Memory B cell (primary cell): Measurements from ENCODE around the gene MYOCD.

Experiments used
- ATAC-seq: fragments of 150-1000 bp; cut with Tn5 transposase; 2 replicates; pipeline ENCODE4 v1.10.0; 2021; ENCODE audit warnings: low read depth, mild to moderate bottlenecking, moderate library complexity
- DNase-seq, 2 donors: peaks; one replicate each; pipeline ENCODE4 v3.0.0; 2022; ENCODE audit warnings: low spot score in 2 of 2
- H3K27ac Mint-ChIP-seq: one replicate; pipeline ENCODE4 v1.8.0; 2022; ENCODE audit warnings: mild to moderate bottlenecking, moderate library complexity, mixed read lengths
- H3K27me3 Mint-ChIP-seq: one replicate; pipeline ENCODE4 v1.8.0; 2022; ENCODE audit warnings: mixed read lengths
- H3K36me3 Mint-ChIP-seq: one replicate; pipeline ENCODE4 v1.8.0; 2022; ENCODE audit warnings: mild to moderate bottlenecking, mixed read lengths
- H3K4me1 Mint-ChIP-seq: one replicate; pipeline ENCODE4 v1.8.0; 2022; ENCODE audit warnings: mixed read lengths
- H3K4me3 Mint-ChIP-seq: one replicate; pipeline ENCODE4 v1.8.0; 2022; ENCODE audit warnings: mild to moderate bottlenecking, moderate library complexity, mixed read lengths
- H3K9me3 Mint-ChIP-seq: one replicate; pipeline ENCODE4 v1.8.0; 2022; ENCODE audit warnings: mixed read lengths

The MYOCD gene

GRCh38 chr17:12789075-12789480, 123.4 kb downstream of the MYOCD start:
- ATAC-seq (peak; percentile 78), DNase-seq (no peak)
- H3K4me1 Mint-ChIP-seq = peaks cover 9% of the 10 kb centered on the region
- peaks cover 15% of the 10 kb centered on the region for H3K27me3 Mint-ChIP-seq
- no peaks in the 10 kb centered on the region for H3K36me3 Mint-ChIP-seq
- no peaks in the 10 kb centered on the region for H3K9me3 Mint-ChIP-seq
- H3K27ac Mint-ChIP-seq = no peak overlapping the region
- H3K4me3 Mint-ChIP-seq = peak overlapping the region; percentile 80

GRCh38 chr17:12789481-12790248, 124.0 kb downstream of the MYOCD start, which contains the start of gene ARHGAP44:
Gene ARHGAP44, plus strand, starts transcription at chr17:12789498. Its CDS starts 341 bp downstream, at chr17:12789839.
- DNase-seq (peak; percentile 35 to 55), ATAC-seq (peak; percentile 85)
- H3K4me1 Mint-ChIP-seq = peaks cover 9% of the 10 kb centered on the region
- H3K27me3 Mint-ChIP-seq = peaks cover 15% of the 10 kb centered on the region
- peak within 1 kb of the TSS; percentile 95 for H3K4me3 Mint-ChIP-seq
- H3K27ac Mint-ChIP-seq = no peak within 1 kb of the TSS
- H3K9me3 Mint-ChIP-seq = no peaks in the 10 kb centered on the region
- no peaks in the 10 kb centered on the region for H3K36me3 Mint-ChIP-seq

GRCh38 chr17:12790249-12791106, 124.8 kb downstream of the MYOCD start:
- peaks cover 14% of the 10 kb centered on the region for H3K27me3 Mint-ChIP-seq
- H3K4me1 Mint-ChIP-seq = peaks cover 9% of the 10 kb centered on the region
- DNase-seq (no peak), ATAC-seq (no peak)
- no peaks in the 10 kb centered on the region for H3K36me3 Mint-ChIP-seq
- peak overlapping the region; percentile 95 for H3K4me3 Mint-ChIP-seq
- H3K27ac Mint-ChIP-seq = no peak overlapping the region
- no peaks in the 10 kb centered on the region for H3K9me3 Mint-ChIP-seq

GRCh38 chr17:12794919-12795532, 129.3 kb downstream of the MYOCD start:
- Mint-ChIP-seq H3K27me3 (peaks cover 3% of the 10 kb centered on the region), H3K9me3 (peaks cover 8% of the 10 kb centered on the region), H3K27ac (no peak overlapping the region), H3K4me1 (peaks cover 7% of the 10 kb centered on the region), H3K4me3 (no peak overlapping the region), H3K36me3 (peaks cover 2% of the 10 kb centered on the region)
- DNase-seq (no peak), ATAC-seq (no peak)

GRCh38 chr17:12800855-12801365, 135.2 kb downstream of the MYOCD start:
- DNase-seq (no peak), ATAC-seq (no peak)
- Mint-ChIP-seq H3K4me3 (no peak overlapping the region), H3K4me1 (no peaks in the 10 kb centered on the region), H3K27ac (no peak overlapping the region), H3K27me3 (peaks cover 3% of the 10 kb centered on the region), H3K36me3 (peaks cover 2% of the 10 kb centered on the region), H3K9me3 (peaks cover 8% of the 10 kb centered on the region)

- peaks cover 10% of the 10 kb centered on the region for H3K9me3 Mint-ChIP-seq
- no peak overlapping the region for H3K4me3 Mint-ChIP-seq
- no peak overlapping the region for H3K27ac Mint-ChIP-seq
- DNase-seq (no peak), ATAC-seq (no peak)
- peaks cover 6% of the 10 kb centered on the region for H3K27me3 Mint-ChIP-seq
- no peaks in the 10 kb centered on the region for H3K4me1 Mint-ChIP-seq
- peaks cover 5% of the 10 kb centered on the region for H3K36me3 Mint-ChIP-seq
Measured at GRCh38 chr17:12806630-12807029, 140.9 kb downstream of the MYOCD start.

GRCh38 chr17:12808723-12809122, 143.0 kb downstream of the MYOCD start:
- Mint-ChIP-seq H3K4me3 (no peak overlapping the region), H3K27ac (no peak overlapping the region), H3K9me3 (peaks cover 10% of the 10 kb centered on the region), H3K27me3 (peaks cover 6% of the 10 kb centered on the region), H3K4me1 (peaks cover 3% of the 10 kb centered on the region), H3K36me3 (peaks cover 5% of the 10 kb centered on the region)
- DNase-seq = no peak
- ATAC-seq = no peak

- H3K4me1 Mint-ChIP-seq = peaks cover 10% of the 10 kb centered on the region
- DNase-seq (no peak), ATAC-seq (no peak)
- H3K36me3 Mint-ChIP-seq = peaks cover 3% of the 10 kb centered on the region
- no peak overlapping the region for H3K27ac Mint-ChIP-seq
- H3K27me3 Mint-ChIP-seq = no peaks in the 10 kb centered on the region
- no peak overlapping the region for H3K4me3 Mint-ChIP-seq
- peaks cover 3% of the 10 kb centered on the region for H3K9me3 Mint-ChIP-seq
Measured at GRCh38 chr17:12812877-12813276, 147.2 kb downstream of the MYOCD start.

- no peak overlapping the region for H3K27ac Mint-ChIP-seq
- ATAC-seq = no peak
Measured at GRCh38 chr17:12813664-12814063, 148.0 kb downstream of the MYOCD start.

GRCh38 chr17:12814718-12815117, 149.0 kb downstream of the MYOCD start:
- peaks cover 10% of the 10 kb centered on the region for H3K4me1 Mint-ChIP-seq
- no peak overlapping the region for H3K4me3 Mint-ChIP-seq
- H3K27me3 Mint-ChIP-seq = no peaks in the 10 kb centered on the region
- peaks cover 1% of the 10 kb centered on the region for H3K36me3 Mint-ChIP-seq
- no peak for DNase-seq
- no peak for ATAC-seq
- H3K9me3 Mint-ChIP-seq = peaks cover 1% of the 10 kb centered on the region
- H3K27ac Mint-ChIP-seq = no peak overlapping the region

More at GRCh38 chr17:12813664-12814063, 148.0 kb downstream of the MYOCD start:
- Mint-ChIP-seq H3K27me3 (no peaks in the 10 kb centered on the region), H3K4me3 (no peak overlapping the region), H3K9me3 (peaks cover 3% of the 10 kb centered on the region), H3K4me1 (peaks cover 10% of the 10 kb centered on the region), H3K36me3 (peaks cover 3% of the 10 kb centered on the region)
- no peak for DNase-seq

- no peaks in the 10 kb centered on the region for H3K27me3 Mint-ChIP-seq
- H3K36me3 Mint-ChIP-seq = peaks cover 2% of the 10 kb centered on the region
- ATAC-seq = peak; percentile 100
- H3K9me3 Mint-ChIP-seq = peaks cover 2% of the 10 kb centered on the region
- H3K4me1 Mint-ChIP-seq = peaks cover 10% of the 10 kb centered on the region
- peak overlapping the region; percentile 38 for H3K27ac Mint-ChIP-seq
- DNase-seq = peak; percentile 19 to 32
- peak overlapping the region; percentile 63 for H3K4me3 Mint-ChIP-seq
Measured at GRCh38 chr17:12815642-12816141, 150.0 kb downstream of the MYOCD start.
